Embryonic facial prominence (tissue), 1 donor: ENCODE measurements around the gene SYF2.
"Not testable (repeated sequence)": the region's sequence is repeated elsewhere in the genome, so short reads cannot be mapped to it uniquely, and the experiment has no call there.

Source experiments
- DNase-seq: peaks from one replicate; pipeline ENCODE4 v3.0.0-alpha.2; 2016; ENCODE audit errors: extremely low spot score

SYF2 gene

GRCh38 chr1:25206201-25206600 is 26.1 kb downstream of the SYF2 start:
- DNase-seq, result no peak

GRCh38 chr1:25205786-25206185 is 26.5 kb downstream of the SYF2 start:
- no peak for DNase-seq

- DNase-seq, result peak; percentile 44
Measured at GRCh38 chr1:25204797-25205480, 27.4 kb downstream of the SYF2 start.

GRCh38 chr1:25201006-25201405 is 31.3 kb downstream of the SYF2 start:
- no peak for DNase-seq

GRCh38 chr1:25199819-25200620 is 32.3 kb downstream of the SYF2 start:
- no peak for DNase-seq

GRCh38 chr1:25198663-25199252 is 33.5 kb downstream of the SYF2 start:
- DNase-seq, result no peak

- DNase-seq, result no peak
Measured at GRCh38 chr1:25197982-25198662, 34.2 kb downstream of the SYF2 start.

- no peak for DNase-seq
Measured at GRCh38 chr1:25197235-25197975, 34.9 kb downstream of the SYF2 start.

GRCh38 chr1:25196830-25197229 is 35.5 kb downstream of the SYF2 start:
- DNase-seq, result no peak

- no peak for DNase-seq
Measured at GRCh38 chr1:25195835-25196234, 36.5 kb downstream of the SYF2 start.

- no peak for DNase-seq
Measured at GRCh38 chr1:25194572-25195020, 37.7 kb downstream of the SYF2 start.

GRCh38 chr1:25194054-25194453 is 38.2 kb downstream of the SYF2 start:
- no peak for DNase-seq

GRCh38 chr1:25193229-25193628 is 39.1 kb downstream of the SYF2 start:
- no peak for DNase-seq

- DNase-seq, result no peak
Measured at GRCh38 chr1:25192154-25192553, 40.1 kb downstream of the SYF2 start.

- no peak for DNase-seq
Measured at GRCh38 chr1:25190260-25190659, 42.0 kb downstream of the SYF2 start.

GRCh38 chr1:25187904-25188303 is 44.4 kb downstream of the SYF2 start:
- DNase-seq, result not testable (repeated sequence)

GRCh38 chr1:25187077-25187476 is 45.2 kb downstream of the SYF2 start:
- DNase-seq, result no peak

- DNase-seq, result no peak
Measured at GRCh38 chr1:25186161-25187007, 45.9 kb downstream of the SYF2 start.

GRCh38 chr1:25185409-25186160 is 46.7 kb downstream of the SYF2 start:
- DNase-seq, result peak; percentile 25
